Measurements from ENCODE around the gene ABCB8.

DNA sequence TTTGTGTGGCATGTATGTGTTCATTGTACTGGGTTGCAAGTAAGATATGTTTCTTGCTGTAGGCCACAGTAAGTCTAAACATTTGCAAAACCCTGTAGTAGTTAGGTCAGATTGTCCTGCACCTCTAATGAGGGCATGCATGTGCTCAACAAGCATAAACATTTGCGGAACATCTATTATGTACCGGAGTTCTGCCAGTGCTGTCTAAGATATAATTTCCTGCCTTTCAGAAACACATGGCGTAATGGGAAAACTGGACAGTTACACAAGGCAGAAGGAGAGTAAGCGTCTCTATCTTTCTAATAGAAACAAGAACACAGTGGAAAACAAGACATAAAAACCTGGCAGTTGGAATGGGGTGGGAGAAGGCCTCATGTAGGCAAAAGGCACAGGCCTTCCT is 2.8 kb downstream of the ABCB8 start:
- TF ChIP-seq POLR2A (IDR thresholded peaks at IDR 0.05), result no peak
- TF ChIP-seq CTCF (IDR thresholded peaks at IDR 0.05), result no peak
- TF ChIP-seq EP300 (IDR thresholded peaks at IDR 0.05), result no peak
